ENCODE data around the gene KCNMA1. TPM values are rescaled to one million over a fixed set of nuclear protein-coding genes. Genes with fewer than 3 reads are reported as not detected.

Gene KCNMA1
- total RNA-seq, 1 experiment from 2014 or later, result 143 TPM

- TF ChIP-seq EZH2 (IDR thresholded peaks at IDR 0.05; ENCODE audit: low read length, unreplicated experiment), result no peak
- Histone ChIP-seq H3K27ac (ENCODE audit: low read length) (0 out of 2 replicates have a peak overlapping the region, but pooled peaks have one; percentile 0), H3F3A (ENCODE audit: low read length, unreplicated experiment) (peaks cover 4% of the 10 kb centered on the region), H3K4me2 (ENCODE audit: low read length) (peak overlapping the region; percentile 86), H3K79me2 (ENCODE audit: low read length) (peaks cover 88% of the 10 kb centered on the region), H3K36me3 (ENCODE audit: low read depth, low read length) (peaks cover 15% of the 10 kb centered on the region), H2AFZ (ENCODE audit: low read length) (no peak overlapping the region), H3K9ac (ENCODE audit: low read length) (peak overlapping the region; percentile 59; the same call in 1 of the 2 replicates), H3K27me3 (ENCODE audit: low read length) (no peaks in the 10 kb centered on the region), H3K4me1 (ENCODE audit: insufficient read depth, low read length) (peaks cover 65% of the 10 kb centered on the region), H4K20me1 (ENCODE audit: low read length) (no peaks in the 10 kb centered on the region), H3K9me2 (replicated peaks; ENCODE audit: low read length) (no peaks in the 10 kb centered on the region), H3K9me3 (ENCODE audit: low read length) (no peaks in the 10 kb centered on the region), H3K4me3 (ENCODE audit: low read length) (peak overlapping the region; percentile 75)
- POLR2A ChIA-PET (ENCODE audit: unreplicated experiment), result interaction anchor here (0.6 kb wide), 1 partner anchor 258 kb away, joined by 5 read pairs; no protein-coding TSS in a partner anchor
- BruUV-seq (replicated peaks), result no TSS peak
- DNase-seq (peak; percentile 62), ATAC-seq (no peak)
- intact Hi-C loops (cut with micrococcal nuclease), result loop anchor here (2.0 kb wide), 1 partner anchor 52 kb away; no protein-coding TSS in a partner anchor
- CTCF ChIA-PET, result interaction anchor here (0.6 to 1.5 kb wide), 4 partner anchors 175 to 469 kb away, joined by 3 to 11 read pairs (median 4); no protein-coding TSS in a partner anchor
Measured at GRCh38 chr10:77634939-77635338, 2.7 kb downstream of the KCNMA1 start.

GRCh38 chr10:77633376-77633775, 4.2 kb downstream of the KCNMA1 start:
- intact Hi-C loops (cut with micrococcal nuclease), result no loop called here
- Histone ChIP-seq H3K9me2 (replicated peaks; ENCODE audit: low read length) (no peaks in the 10 kb centered on the region), H3K4me3 (ENCODE audit: low read length) (no peak overlapping the region), H2AFZ (ENCODE audit: low read length) (no peak overlapping the region), H3K4me1 (ENCODE audit: insufficient read depth, low read length) (peaks cover 67% of the 10 kb centered on the region), H4K20me1 (ENCODE audit: low read length) (no peaks in the 10 kb centered on the region), H3K4me2 (ENCODE audit: low read length) (peak overlapping the region; percentile 86; the same call in 1 of the 2 replicates), H3K27me3 (ENCODE audit: low read length) (no peaks in the 10 kb centered on the region), H3F3A (ENCODE audit: low read length, unreplicated experiment) (peaks cover 9% of the 10 kb centered on the region), H3K36me3 (ENCODE audit: low read depth, low read length) (peaks cover 15% of the 10 kb centered on the region), H3K79me2 (ENCODE audit: low read length) (peaks cover 90% of the 10 kb centered on the region), H3K9ac (ENCODE audit: low read length) (no peak overlapping the region), H3K9me3 (ENCODE audit: low read length) (no peaks in the 10 kb centered on the region), H3K27ac (ENCODE audit: low read length) (no peak overlapping the region)
- no peak for TF ChIP-seq EZH2 (IDR thresholded peaks at IDR 0.05; ENCODE audit: low read length, unreplicated experiment)
- no peak for TF ChIP-seq EZH2phosphoT487 (IDR thresholded peaks at IDR 0.05; ENCODE audit: borderline replicate concordance, low read length)
- TF ChIP-seq CTCF (conservative IDR thresholded peaks at IDR 0.05; ENCODE audit: low read depth, low read length), result no peak
- ChIA-PET CTCF (interaction anchor here (0.6 to 0.9 kb wide), 2 partner anchors 8 to 467 kb away, joined by 3 read pairs; no protein-coding TSS in a partner anchor), POLR2A (ENCODE audit: unreplicated experiment) (no interaction called here)
- ATAC-seq, result no peak
- no peak for DNase-seq
- no TSS peak for BruUV-seq (replicated peaks)

GRCh38 chr10:77631241-77631640, 6.4 kb downstream of the KCNMA1 start:
- TF ChIP-seq EZH2phosphoT487 (IDR thresholded peaks at IDR 0.05; ENCODE audit: borderline replicate concordance, low read length) (no peak), CTCF (conservative IDR thresholded peaks at IDR 0.05; ENCODE audit: low read depth, low read length) (no peak), EZH2 (IDR thresholded peaks at IDR 0.05; ENCODE audit: low read length, unreplicated experiment) (no peak)
- H3K9ac ChIP-seq (ENCODE audit: low read length), result no peak overlapping the region
- H3F3A ChIP-seq (ENCODE audit: low read length, unreplicated experiment), result peaks cover 9% of the 10 kb centered on the region
- ChIA-PET POLR2A (ENCODE audit: unreplicated experiment) (no interaction called here), CTCF (no interaction called here)
- peaks cover 65% of the 10 kb centered on the region for H3K4me1 ChIP-seq (ENCODE audit: insufficient read depth, low read length)
- DNase-seq (no peak), ATAC-seq (no peak)
- no peak overlapping the region for H3K4me2 ChIP-seq (ENCODE audit: low read length)
- H3K27me3 ChIP-seq (ENCODE audit: low read length), result no peaks in the 10 kb centered on the region
- peaks cover 98% of the 10 kb centered on the region for H3K79me2 ChIP-seq (ENCODE audit: low read length)
- no peaks in the 10 kb centered on the region for H3K9me2 ChIP-seq (replicated peaks; ENCODE audit: low read length)
- intact Hi-C loops (cut with micrococcal nuclease), result no loop called here
- BruUV-seq (replicated peaks), result no TSS peak
- no peaks in the 10 kb centered on the region for H3K9me3 ChIP-seq (ENCODE audit: low read length)
- no peak overlapping the region for H3K4me3 ChIP-seq (ENCODE audit: low read length)
- H2AFZ ChIP-seq (ENCODE audit: low read length), result no peak overlapping the region
- peaks cover 15% of the 10 kb centered on the region for H3K36me3 ChIP-seq (ENCODE audit: low read depth, low read length)
- no peaks in the 10 kb centered on the region for H4K20me1 ChIP-seq (ENCODE audit: low read length)
- peak overlapping the region; percentile 79 for H3K27ac ChIP-seq (ENCODE audit: low read length)

Measured in PC-3 (cell line).